GM12875 (cell line): ENCODE results near the gene DRC7.
A peak's percentile ranks its signal among the peaks of the same experiment; 100 is the strongest.

Experiments
- H3K4me3 ChIP-seq: one replicate; pipeline ENCODE4 v1.5.1; 2011; ENCODE audit warnings: low read depth, low read length, control low read depth
- CTCF ChIP-seq: IDR thresholded peaks from 2 replicates; pipeline ENCODE4 v1.5.1; 2011; ENCODE audit warnings: low read depth, mild to moderate bottlenecking, control low read depth, inconsistent platforms, low read length, moderate library complexity, borderline replicate concordance; ENCODE audit not compliant: insufficient read depth

The DRC7 gene

GRCh38 chr16:57648125-57648524 is 46.5 kb upstream of the DRC7 start:
- no peak for TF ChIP-seq CTCF
- no peak overlapping the region for H3K4me3 ChIP-seq

GRCh38 chr16:57648581-57649442 is 45.8 kb upstream of the DRC7 start:
- peak; percentile 100 for TF ChIP-seq CTCF
- no peak overlapping the region for H3K4me3 ChIP-seq

- TF ChIP-seq CTCF: no peak
- H3K4me3 ChIP-seq: no peak overlapping the region
Measured at GRCh38 chr16:57649443-57649751, 45.2 kb upstream of the DRC7 start.

GRCh38 chr16:57649846-57650245 is 44.8 kb upstream of the DRC7 start:
- no peak for TF ChIP-seq CTCF
- no peak overlapping the region for H3K4me3 ChIP-seq

- no peak overlapping the region for H3K4me3 ChIP-seq
- TF ChIP-seq CTCF: no peak
Measured at GRCh38 chr16:57651344-57652333, 43.0 kb upstream of the DRC7 start.

DNA sequence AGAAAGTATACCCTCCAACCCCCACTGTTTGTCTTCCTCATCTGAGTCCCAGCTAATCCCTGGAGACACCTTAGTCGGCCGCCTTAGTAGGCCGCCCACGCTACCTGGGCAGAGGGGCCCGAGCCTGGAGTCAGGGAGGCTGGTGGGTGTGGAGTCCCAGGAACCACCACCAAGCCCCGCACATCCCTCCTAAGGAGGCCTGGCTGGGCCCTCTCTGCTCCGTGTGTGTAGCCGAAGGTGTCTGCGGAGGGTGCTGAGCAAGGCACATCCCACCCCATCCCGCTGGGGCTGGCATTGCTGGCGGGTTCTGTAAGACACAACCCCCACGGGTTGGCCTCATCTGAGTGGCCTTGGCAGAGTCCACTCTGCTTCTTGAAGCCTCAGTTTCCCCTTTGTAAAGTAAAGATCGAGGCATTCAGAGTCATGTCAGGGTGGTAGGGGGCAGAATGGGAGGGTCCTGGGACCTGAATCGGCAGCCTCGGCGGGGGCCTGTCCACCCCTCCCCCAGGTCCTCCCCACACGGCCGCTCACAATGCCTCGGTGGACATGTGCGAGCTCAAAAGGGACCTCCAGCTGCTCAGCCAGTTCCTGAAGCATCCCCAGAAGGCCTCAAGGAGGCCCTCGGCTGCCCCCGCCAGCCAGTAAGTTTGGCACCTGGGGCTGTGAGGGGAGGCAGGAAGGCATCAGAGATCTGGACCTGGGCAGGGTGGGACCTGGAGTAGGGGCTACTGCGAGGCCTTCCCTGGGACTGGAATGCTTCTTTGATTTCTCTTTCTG is 41.7 kb upstream of the DRC7 start:
- no peak for TF ChIP-seq CTCF
- no peak overlapping the region for H3K4me3 ChIP-seq
